DND-41 (cell line): ENCODE results near the gene ANKRD39.

Experiments
- ATAC-seq: fragments of 200-7000 bp; cut with Tn5 transposase; 3 replicates; pipeline ENCODE4 v1.9.1; 2021; ENCODE audit warnings: low read depth; ENCODE audit not compliant: insufficient read depth
- DNase-seq: peaks from one replicate; pipeline ENCODE4 v3.0.0-alpha.2; 2020
- H2AFZ ChIP-seq: 2 replicates; pipeline ENCODE4 v1.6.0; 2012; ENCODE audit warnings: low read depth, low read length
- H3K27ac ChIP-seq: 2 replicates; pipeline ENCODE4 v1.5.1; 2012; ENCODE audit warnings: low read length, inconsistent platforms
- H3K27me3 ChIP-seq: fragments of 200-600 bp; sonication (generic); 2 replicates; pipeline ENCODE4 v1.6.0; 2012; ENCODE audit warnings: low read length, mild to moderate bottlenecking, inconsistent platforms; ENCODE audit not compliant: insufficient read depth, poor library complexity
- H3K36me3 ChIP-seq: 2 replicates; pipeline ENCODE4 v1.5.1; 2012; ENCODE audit warnings: low read length, inconsistent platforms; ENCODE audit not compliant: insufficient read depth
- H3K4me1 ChIP-seq: 2 replicates; pipeline ENCODE4 v1.5.1; 2012; ENCODE audit warnings: mild to moderate bottlenecking, low read length; ENCODE audit not compliant: insufficient read depth
- H3K4me2 ChIP-seq: 2 replicates; pipeline ENCODE4 v1.6.0; 2012; ENCODE audit warnings: mild to moderate bottlenecking, moderate library complexity, low read length, inconsistent platforms; ENCODE audit not compliant: insufficient read depth
- H3K4me3 ChIP-seq, 2 experiments: fragments of 200-600 bp in 1 of 2; shearing (Covaris generic) in 1 of 2; 2 replicates each; pipeline ENCODE4 v1.5.1; 2012 to 2016; ENCODE audit warnings: inconsistent platforms in 2 of 2, low read length in 2 of 2, mild to moderate bottlenecking in 2 of 2, low read depth in 1 of 2, moderate library complexity in 1 of 2
- H3K79me2 ChIP-seq: 2 replicates; pipeline ENCODE4 v1.6.0; 2012; ENCODE audit warnings: low read length, inconsistent platforms; ENCODE audit not compliant: insufficient read depth
- H3K9ac ChIP-seq: 2 replicates; pipeline ENCODE4 v1.6.0; 2012; ENCODE audit warnings: low read depth, mild to moderate bottlenecking, inconsistent platforms, low read length, moderate library complexity
- H3K9me3 ChIP-seq: 2 replicates; pipeline ENCODE4 v1.5.1; 2012; ENCODE audit warnings: low read length, moderate library complexity, mild to moderate bottlenecking, inconsistent platforms; ENCODE audit not compliant: insufficient read depth, severe bottlenecking
- H4K20me1 ChIP-seq: 2 replicates; pipeline ENCODE4 v1.6.0; 2012; ENCODE audit warnings: low read length; ENCODE audit not compliant: insufficient read depth
- EZH2 ChIP-seq: IDR thresholded peaks from 3 replicates; pipeline ENCODE4 v1.6.1; 2012; ENCODE audit warnings: borderline replicate concordance, low read depth, mild to moderate bottlenecking, moderate library complexity, low read length, inconsistent platforms; ENCODE audit not compliant: severe bottlenecking
- TF ChIP-seq, protein P1 (sequence below): IDR thresholded peaks from 2 replicates; pipeline ENCODE4 v1.5.1; 2012; ENCODE audit warnings: borderline replicate concordance, low read length, moderate library complexity, mild to moderate bottlenecking; ENCODE audit not compliant: poor library complexity, severe bottlenecking; ENCODE audit errors: extremely low read depth

Gene ANKRD39

DNA sequence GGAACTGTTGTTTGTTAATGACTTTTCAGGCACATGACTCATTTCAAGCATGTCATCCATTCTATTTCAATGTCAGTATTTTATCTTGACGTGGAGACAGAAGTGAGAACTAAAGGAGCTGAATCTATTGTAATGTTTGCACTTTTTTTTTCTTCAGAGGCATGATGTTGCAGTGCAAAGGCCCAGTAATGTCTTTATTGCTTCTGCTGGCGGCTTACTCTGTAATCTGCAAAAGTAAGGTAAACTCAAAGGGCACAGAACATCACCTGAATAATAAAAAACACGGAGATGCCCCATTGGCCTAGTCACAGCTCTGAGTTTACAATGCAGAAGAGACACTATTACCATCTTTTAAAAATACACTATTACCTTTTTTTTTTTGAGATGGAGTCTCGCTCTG, 44.2 kb downstream of the ANKRD39 start:
- Histone ChIP-seq H3K79me2 (peaks cover 20% of the 10 kb centered on the region), H3K27me3 (no peaks in the 10 kb centered on the region), H3K4me1 (peaks cover 25% of the 10 kb centered on the region), H3K36me3 (peaks cover 23% of the 10 kb centered on the region), H3K9me3 (no peaks in the 10 kb centered on the region), H3K27ac (no peak overlapping the region), H4K20me1 (peaks cover 17% of the 10 kb centered on the region), H3K9ac (no peak overlapping the region), H2AFZ (no peak overlapping the region), H3K4me3 (no peak overlapping the region), H3K4me2 (no peak overlapping the region)
- TF ChIP-seq, protein P1, sequence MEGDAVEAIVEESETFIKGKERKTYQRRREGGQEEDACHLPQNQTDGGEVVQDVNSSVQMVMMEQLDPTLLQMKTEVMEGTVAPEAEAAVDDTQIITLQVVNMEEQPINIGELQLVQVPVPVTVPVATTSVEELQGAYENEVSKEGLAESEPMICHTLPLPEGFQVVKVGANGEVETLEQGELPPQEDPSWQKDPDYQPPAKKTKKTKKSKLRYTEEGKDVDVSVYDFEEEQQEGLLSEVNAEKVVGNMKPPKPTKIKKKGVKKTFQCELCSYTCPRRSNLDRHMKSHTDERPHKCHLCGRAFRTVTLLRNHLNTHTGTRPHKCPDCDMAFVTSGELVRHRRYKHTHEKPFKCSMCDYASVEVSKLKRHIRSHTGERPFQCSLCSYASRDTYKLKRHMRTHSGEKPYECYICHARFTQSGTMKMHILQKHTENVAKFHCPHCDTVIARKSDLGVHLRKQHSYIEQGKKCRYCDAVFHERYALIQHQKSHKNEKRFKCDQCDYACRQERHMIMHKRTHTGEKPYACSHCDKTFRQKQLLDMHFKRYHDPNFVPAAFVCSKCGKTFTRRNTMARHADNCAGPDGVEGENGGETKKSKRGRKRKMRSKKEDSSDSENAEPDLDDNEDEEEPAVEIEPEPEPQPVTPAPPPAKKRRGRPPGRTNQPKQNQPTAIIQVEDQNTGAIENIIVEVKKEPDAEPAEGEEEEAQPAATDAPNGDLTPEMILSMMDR = no peak
- no peak for TF ChIP-seq EZH2
- DNase-seq (no peak), ATAC-seq (no peak)

DNA sequence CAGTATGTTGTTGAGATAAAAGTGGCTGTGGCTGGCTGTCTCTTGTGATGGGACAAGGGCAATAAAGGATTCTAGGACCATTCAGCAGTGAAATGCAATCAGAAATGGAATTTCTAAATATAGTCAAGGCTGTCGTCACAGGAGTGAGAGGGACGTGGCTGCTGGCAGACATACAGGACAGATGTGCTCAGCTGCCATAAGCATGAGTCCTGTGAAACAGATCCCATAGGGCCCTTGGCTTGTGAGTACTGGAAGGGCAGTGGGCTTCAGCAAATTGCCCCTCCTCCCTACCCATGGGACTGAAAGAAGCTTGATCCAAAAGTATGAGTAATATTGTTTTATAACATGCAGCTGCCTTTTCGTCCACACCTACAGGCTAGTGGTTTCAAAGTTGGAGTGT, 45.9 kb downstream of the ANKRD39 start:
- no peak for ATAC-seq
- Histone ChIP-seq H3K4me2 (no peak overlapping the region), H4K20me1 (peaks cover 1% of the 10 kb centered on the region), H3K27me3 (no peaks in the 10 kb centered on the region), H3K4me3 (no peak overlapping the region), H3K27ac (no peak overlapping the region), H3K9me3 (no peaks in the 10 kb centered on the region), H2AFZ (no peak overlapping the region), H3K4me1 (peaks cover 8% of the 10 kb centered on the region), H3K36me3 (peaks cover 18% of the 10 kb centered on the region), H3K9ac (no peak overlapping the region), H3K79me2 (peaks cover 3% of the 10 kb centered on the region)
- no peak for DNase-seq
- no peak for TF ChIP-seq EZH2
- TF ChIP-seq, protein P1 = no peak

DNA sequence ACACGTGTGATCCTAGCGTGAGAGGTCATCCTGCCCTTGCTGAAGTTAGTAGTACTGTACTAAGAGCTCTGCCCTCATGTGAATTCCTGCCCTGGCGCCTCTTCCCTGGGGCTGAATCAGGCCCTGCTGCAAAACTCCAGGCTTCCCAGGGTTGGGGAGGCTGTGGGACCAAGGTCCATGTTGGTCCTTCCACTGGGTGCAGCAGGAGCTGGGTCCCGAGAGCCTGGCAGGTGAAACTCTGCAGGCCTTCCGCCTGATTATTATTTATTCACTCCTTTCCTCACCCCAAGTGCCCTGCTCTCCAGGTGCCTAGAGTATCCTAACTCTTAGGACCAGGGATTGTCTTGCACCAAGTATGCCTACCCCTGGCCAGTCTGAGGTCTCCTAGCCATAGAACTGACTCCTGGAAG, 47.0 kb downstream of the ANKRD39 start:
- Histone ChIP-seq H3K79me2 (no peaks in the 10 kb centered on the region), H3K27ac (no peak overlapping the region), H3K27me3 (no peaks in the 10 kb centered on the region), H3K36me3 (peaks cover 18% of the 10 kb centered on the region), H4K20me1 (no peaks in the 10 kb centered on the region), H3K4me2 (no peak overlapping the region), H3K9ac (no peak overlapping the region), H3K9me3 (no peaks in the 10 kb centered on the region), H2AFZ (no peak overlapping the region), H3K4me3 (no peak overlapping the region), H3K4me1 (peaks cover 8% of the 10 kb centered on the region)
- ATAC-seq (no peak), DNase-seq (no peak)
- no peak for TF ChIP-seq EZH2
- TF ChIP-seq, protein P1 = no peak
